ENCODE measurements around the gene SERPIND1.

SERPIND1 gene

GRCh38 chr22:20793748-20794649 is 20.1 kb downstream of the SERPIND1 start:
- no peak for DNase-seq

DNA sequence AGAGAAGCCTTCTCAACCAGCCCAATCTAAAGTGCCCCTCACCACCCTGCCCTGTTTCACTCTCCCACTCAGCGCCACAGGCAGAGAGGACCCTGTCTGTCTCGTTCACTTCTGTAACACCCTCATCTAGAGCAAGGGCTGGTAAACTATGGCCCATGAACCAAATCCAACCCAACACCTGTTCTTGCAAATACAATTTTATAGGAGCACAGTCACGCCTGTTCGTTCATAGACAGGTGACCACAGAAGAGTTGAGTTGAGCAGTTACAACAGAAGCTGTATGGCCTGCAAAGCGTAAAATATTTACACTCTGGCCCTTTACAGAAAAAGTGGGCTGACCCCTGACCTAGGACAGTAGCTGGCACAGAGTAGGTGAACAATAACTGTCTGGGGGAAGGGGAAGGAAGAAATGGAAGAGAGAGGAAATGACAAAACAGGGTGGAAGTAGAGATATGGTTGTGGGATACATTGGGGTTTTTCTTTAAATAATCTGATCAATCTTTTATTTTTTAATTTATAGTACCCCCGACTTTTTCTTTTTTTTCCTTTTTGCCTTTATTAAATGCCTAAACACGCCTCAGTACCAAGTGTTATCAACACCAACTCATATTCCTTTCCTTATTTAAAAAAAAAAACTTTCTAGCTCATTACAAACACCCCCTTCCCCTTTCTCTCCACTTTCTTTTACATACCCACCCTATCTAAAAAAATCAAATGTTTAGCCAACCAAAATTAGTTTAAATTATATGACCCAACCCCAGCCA is 20.9 kb downstream of the SERPIND1 start:
- no peak for DNase-seq

- DNase-seq = no peak
These were observed 22.8 kb downstream of the SERPIND1 start for GRCh38 chr22:20796731-20797130.

DNA sequence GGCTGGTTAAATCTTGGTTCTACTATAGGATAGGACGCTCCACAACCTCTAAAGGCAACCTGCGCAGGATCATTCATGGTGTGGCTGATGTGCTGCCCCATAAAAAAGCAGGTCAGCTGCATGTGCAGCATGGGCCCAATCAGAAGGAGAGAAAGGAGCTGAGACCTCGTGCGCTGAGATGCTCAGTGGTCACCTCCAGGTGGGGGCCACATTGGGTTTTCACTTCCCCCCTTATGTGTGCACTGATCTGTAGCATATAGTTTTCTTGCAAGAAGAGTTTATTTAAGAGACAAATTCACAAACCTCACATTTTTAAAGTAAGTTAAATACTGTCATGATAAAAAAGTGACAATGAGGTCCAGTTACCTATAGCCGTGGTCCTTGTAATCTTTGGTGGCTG is 24.3 kb downstream of the SERPIND1 start:
- no peak for DNase-seq

DNA sequence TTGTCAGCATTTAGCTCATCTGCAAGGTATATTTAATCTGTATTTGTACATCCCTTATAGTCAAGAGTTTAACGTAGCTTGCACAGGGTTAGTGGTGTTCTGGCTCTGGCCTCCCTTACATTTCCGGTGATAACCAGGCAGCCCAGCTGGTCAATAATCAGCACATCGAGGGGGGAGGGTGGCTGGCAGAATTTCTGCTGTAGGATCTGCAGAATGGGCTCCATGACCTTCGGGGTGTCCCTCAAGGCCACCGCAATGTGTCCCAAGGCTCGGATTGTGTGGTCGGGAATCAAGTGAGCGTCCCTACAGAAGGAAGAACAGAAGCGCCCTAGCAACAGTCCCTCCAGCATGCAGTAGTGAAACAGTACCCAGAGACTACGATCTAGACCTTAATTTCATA is 25.1 kb downstream of the SERPIND1 start:
- no peak for DNase-seq

GRCh38 chr22:20799449-20799848 is 25.5 kb downstream of the SERPIND1 start:
- no peak for DNase-seq

DNA sequence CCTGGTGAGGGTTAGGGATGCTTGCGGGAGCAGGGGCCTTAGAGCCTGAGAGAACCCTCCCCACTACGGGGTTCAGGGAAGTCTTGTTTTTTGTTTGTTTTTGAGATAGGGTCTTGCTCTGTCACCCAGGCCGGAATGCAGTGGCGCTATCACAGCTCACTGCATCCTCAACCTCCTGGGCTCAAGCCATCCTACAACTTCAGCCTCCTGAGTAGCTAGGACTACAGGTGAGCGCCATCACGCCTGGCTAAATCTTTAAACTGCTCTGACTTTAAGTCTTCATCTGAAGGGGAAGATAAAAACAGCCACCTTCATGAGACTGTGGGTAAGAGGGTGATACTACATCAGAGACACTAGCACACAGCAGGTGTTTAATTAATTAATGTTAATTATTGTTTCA is 28.5 kb downstream of the SERPIND1 start:
- no peak for DNase-seq

DNA sequence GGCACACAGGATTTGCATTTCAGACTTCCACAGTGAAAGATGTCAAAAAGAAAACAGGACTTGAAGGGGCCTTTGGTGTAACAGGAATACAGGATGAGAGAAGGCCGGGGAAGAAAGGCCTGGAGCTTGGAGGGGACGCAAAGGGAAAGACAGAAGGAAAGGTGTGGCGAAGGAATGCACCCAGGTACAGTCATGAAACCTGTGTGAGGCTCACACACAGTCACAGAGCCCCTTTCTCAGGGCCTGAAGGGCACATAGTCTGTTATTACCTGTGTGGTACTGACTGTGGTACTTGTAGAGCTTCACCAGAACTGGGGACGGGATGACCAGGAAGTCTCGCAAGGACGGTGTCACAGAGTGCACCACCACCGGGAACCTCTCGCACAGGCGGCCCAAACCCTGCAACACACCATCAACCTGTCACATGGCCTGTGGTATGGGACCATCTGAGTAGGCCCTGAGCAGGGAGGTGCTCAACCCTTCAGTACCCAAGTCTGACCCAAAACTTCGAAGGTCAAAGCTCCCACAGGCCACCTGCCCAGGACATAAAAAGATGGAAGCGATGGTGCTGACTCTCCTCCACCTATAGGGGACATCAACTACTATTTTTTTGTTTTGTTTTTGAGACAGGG is 29.1 kb downstream of the SERPIND1 start:
- DNase-seq = no peak

DNA sequence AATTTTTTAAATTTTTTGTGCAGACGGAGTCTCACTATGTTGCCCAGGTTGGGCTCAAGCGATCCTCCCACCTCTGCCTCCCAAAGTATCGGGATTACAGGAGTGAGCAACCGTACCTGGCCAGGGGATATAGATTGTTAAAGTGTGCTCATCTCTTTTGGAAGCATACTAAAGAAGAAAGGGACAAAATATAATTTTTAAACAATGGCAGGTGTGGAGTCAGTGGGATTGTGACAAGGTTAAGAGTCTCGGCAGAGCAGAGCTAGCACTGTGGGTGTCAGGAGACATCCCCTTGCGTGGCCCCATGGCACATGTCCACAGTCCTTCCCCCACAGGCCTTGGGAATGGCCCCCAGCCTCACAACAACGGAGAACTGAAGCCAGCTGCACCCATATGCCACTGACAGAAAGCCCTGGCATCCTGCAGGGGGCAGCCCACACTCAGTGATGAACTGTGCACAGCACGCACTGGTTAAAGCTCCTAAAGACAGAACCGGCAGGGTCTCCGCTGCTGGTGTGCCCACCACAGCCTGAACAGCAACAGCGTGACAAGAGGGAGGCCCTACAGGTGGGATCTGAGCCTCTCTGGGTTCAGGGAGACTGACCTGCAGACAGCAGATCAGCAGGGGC is 29.9 kb downstream of the SERPIND1 start:
- DNase-seq = no peak

GRCh38 chr22:20804650-20805049 is 30.7 kb downstream of the SERPIND1 start:
- no peak for DNase-seq

- no peak for DNase-seq
These were observed 32.1 kb downstream of the SERPIND1 start for GRCh38 chr22:20805972-20806471.

DNA sequence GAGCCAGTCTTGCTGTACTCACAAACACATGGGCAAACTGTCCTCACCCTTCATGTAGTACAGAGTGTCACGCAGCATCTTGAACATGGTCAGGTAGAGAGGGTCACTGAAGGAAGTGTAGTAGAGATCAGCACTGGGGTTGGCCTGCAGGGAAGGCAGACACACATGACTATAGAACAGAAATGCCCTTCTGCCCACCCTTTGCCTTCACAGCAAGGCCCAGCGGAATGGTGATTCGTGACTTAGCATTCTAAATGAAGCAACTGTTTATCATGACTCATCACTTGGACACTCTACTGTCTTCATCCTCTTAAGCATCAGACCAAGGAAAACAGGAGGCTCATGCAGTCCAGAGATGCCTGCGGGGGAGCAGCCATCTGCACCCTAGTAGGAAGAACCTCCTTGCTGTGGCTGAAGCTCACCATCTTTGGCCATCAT is 33.4 kb downstream of the SERPIND1 start:
- DNase-seq = no peak

GRCh38 chr22:20808844-20809243 is 34.9 kb downstream of the SERPIND1 start:
- no peak for DNase-seq

DNA sequence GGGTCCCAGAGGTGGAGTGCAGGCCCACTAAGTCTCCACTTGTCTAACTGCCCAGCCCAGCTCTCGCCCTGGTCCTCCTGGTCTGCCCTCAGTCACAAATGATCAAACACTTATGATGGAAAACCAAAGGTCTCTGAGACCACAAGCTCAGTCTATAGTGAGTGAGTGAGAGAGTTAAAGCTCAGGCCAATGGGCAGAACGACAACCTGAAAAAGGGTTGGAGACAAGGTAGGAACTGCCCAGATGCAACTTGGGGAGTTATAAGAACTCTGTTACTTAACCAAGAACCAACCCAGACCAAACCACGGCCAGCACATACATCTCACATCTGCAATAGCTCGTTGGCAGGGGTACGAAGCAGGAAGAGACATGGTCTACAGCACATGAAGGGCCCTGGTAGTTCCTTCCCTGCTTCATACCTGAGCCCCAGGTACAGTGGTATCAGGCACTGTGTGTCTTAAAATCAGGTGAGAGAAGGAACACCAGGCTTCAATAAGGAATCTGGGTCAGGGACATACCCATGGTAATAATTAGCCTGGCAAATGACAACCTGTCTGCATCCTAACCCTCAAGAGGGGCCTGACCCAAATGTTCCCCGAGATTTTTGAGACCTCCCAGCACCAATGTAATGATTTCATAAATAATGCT is 35.7 kb downstream of the SERPIND1 start:
- no peak for DNase-seq

GRCh38 chr22:20810645-20811044 is 36.7 kb downstream of the SERPIND1 start:
- DNase-seq = no peak

GRCh38 chr22:20811171-20811570 is 37.3 kb downstream of the SERPIND1 start:
- DNase-seq = no peak

DNA sequence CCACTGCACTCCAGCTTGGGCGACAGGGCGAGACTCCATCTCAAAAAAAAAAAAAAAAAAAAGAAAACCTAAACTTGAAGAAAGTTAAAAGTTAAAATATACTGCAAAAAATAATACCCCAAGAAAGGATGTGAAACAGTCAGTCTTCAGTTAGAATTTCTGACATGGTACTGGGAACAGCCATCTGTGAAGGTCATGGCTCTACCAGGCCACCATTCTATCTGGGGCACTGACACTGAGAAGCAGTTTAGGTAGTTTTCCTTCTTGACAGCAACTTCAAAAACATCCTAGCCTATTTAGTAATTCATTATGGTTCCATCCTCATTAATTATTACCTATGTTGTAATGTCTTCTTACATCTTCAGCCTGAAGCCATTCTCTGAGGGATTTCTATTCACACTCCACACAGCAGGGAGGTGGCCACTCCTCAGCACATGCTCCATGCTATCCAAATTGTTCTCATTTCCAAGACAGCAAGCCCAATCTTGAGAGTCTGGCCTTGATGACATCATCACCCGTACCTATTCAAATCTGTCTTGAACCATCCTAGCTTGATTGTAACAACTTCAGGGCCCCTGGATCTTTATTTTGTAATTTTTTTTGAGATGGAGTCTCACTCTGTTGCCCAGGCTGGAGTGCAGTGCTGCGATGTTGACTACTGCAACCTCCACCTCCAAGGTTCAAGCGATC is 38.2 kb downstream of the SERPIND1 start:
- no peak for DNase-seq

GRCh38 chr22:20813056-20813455 is 39.1 kb downstream of the SERPIND1 start:
- no peak for DNase-seq

DNA sequence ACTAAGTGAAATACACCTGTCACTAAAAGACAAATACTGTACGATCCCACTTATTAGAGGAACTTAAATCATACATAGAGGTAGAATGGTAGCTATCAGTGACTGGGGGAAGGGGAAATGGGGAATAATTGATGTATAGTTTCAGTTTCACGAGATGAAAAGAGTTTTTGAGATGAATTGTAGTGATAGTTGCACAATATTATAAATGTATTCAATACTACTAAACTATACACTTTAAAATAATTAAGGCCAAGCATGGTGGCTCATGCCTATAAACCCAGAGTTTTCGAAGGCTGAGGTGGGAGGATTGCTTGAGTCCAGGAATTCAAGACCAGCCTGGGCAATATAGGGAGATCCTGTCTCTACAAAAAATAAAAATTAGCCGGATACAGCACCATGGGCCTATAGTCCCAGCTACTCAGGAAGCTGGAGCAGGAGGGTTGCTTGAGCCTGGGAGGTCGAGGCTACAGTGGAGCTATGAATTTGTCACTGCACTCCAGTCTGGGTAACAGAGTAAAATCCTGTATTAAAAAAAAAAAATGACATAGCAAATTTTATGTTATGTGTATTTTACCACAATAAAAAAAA is 40.4 kb downstream of the SERPIND1 start:
- DNase-seq = no peak

DNA sequence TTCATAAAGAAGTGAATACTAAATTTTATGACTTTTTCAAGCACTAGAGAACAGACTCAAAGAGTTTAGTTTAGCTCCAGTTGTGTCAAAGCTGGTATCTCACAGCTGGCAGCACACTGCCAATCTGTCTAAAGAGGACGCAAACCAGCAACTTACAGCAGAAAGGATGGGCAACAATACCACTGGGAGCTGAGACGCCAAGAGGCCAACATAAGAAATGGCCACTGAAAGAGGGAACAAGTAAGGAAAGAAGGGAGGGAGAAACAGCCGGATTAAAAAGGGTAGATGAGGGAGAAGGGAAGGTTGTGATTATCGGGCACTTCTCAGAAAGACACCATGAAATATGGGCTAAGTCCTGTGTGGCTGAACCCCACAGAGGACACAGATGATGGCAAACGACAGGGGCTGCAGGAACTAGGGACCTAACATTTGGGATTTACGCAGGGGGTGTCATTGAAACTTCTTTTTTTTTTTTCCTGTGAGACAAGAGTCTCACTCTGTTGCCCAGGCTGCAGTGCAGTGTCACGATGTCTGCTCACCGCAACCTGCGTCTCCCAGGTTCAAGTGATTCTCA is 41.7 kb downstream of the SERPIND1 start:
- no peak for DNase-seq

DNA sequence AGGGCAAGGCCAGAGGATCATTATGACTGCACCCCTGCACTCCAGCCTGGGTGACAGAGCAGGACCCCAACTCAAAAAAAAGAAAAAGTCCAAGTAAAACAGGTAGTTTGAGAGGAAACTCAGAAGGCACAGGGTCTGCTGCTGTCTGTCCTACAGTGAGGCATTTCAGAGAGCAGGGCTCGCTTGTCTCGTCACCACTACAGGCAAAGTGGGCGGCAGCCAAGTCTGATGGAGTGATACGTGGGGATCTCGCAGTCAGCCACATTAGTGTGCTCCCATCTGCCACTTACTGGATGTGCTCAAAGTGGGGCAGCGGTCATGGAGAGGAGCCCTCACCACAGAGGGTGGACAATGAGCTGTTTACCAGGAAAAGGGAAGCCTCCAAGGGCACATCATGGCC is 42.6 kb downstream of the SERPIND1 start:
- no peak for DNase-seq

Measured in RPMI8226 (cell line).